HG03558 (cell line): ENCODE data around the gene FHOD3.

Experiments used
- ATAC-seq: cut with Tn5 transposase; IDR thresholded peaks from one replicate; pipeline ENCODE4 v1.9.1; 2021; ENCODE audit warnings: moderate number of reproducible peaks; ENCODE audit not compliant: unreplicated experiment; ENCODE audit errors: extremely low read depth

FHOD3 gene

GRCh38 chr18:36568487-36568886 is 271.0 kb downstream of the FHOD3 start:
- no peak for ATAC-seq

- ATAC-seq: no peak
Observed at GRCh38 chr18:36572135-36572856, 274.8 kb downstream of the FHOD3 start.

- no peak for ATAC-seq
Observed at GRCh38 chr18:36576339-36576738, 278.8 kb downstream of the FHOD3 start.

GRCh38 chr18:36578871-36579710 is 281.6 kb downstream of the FHOD3 start:
- ATAC-seq: no peak

- no peak for ATAC-seq
Observed at GRCh38 chr18:36580266-36580665, 282.8 kb downstream of the FHOD3 start.

- no peak for ATAC-seq
Observed at GRCh38 chr18:36580874-36581750, 283.6 kb downstream of the FHOD3 start.

DNA sequence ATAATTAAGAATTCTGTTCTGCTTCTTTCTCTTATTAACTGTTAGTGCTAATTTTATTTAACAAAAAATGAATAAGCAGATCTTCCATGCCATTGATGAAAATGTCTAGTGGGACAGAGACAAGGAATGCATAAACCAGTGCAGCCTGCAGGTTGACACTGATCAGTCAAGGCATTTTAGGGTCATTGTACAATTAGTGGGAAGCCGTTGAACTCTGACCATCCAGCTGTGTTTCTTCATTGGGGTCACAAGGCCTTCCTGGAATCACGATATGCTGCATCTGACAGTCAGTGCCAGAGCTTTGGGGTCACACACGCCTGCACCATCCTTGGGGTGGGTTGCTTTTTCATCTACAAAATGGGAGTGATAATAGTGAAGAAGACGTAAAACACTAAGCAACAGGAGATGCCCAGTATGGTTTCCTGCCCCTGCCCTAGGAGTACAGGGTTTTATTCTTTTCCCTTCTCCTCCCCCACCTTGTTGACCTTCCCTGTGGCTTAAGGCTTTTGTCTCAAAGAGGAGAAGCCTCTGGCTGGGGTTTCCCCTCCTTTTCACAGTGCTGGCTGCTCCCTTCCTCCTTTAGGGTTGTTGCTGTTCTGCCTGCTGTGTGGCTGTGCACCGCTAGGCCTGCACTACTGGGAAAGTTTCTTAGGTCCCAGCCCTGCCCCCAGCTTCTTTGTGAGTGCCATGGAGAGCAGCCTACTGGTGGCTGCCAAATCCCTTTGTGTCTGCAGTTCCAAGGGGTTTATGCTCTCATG is 285.7 kb downstream of the FHOD3 start:
- no peak for ATAC-seq

- no peak for ATAC-seq
Observed at GRCh38 chr18:36589857-36590543, 292.5 kb downstream of the FHOD3 start.

DNA sequence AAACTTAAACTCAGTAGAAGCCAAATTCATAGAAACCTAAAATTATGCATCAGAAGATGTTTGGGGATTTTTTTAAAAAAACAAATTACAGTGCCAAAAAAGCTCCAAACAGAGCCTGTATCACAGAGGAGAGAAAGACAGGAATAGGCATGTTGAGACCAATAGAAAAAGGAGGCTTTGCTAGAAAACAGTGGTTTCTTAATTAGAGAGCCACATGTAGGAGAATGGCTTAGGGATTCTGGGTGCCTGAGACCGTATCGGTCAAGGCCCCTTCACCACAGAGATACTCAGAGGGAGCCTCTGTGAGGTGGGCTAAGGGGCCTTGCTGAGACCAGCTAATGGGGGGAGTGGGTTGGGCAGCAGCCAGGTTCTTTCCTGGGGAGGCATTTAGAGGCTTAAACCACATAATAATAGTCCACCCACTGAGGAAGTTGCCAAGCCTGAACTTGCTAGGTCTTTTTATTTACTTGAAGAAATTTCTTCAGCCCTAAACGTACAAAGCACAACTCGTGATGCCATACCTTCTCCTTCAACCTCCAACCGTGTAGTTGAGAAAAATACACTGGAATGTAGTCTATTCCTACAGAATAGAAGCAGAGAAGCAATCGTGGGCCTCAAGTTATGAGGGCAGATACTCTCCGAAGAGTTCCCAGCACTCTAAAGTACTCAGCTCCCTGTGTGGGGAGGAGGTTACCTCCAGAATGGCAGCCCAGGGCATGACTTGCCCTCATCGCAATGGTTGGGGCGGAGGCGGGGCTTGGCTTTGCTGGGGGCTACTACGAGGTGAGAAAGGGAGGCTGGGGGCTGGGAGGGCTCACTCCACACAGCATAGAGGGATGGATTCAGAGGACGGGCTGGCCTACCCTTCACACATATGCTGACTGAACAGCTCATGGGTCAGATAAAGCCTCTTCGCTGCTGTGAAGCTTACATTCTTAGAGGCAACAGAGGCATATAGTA is 293.4 kb downstream of the FHOD3 start:
- no peak for ATAC-seq

- no peak for ATAC-seq
Observed at GRCh38 chr18:36592282-36592681, 294.8 kb downstream of the FHOD3 start.

GRCh38 chr18:36593001-36593400 is 295.5 kb downstream of the FHOD3 start:
- no peak for ATAC-seq

DNA sequence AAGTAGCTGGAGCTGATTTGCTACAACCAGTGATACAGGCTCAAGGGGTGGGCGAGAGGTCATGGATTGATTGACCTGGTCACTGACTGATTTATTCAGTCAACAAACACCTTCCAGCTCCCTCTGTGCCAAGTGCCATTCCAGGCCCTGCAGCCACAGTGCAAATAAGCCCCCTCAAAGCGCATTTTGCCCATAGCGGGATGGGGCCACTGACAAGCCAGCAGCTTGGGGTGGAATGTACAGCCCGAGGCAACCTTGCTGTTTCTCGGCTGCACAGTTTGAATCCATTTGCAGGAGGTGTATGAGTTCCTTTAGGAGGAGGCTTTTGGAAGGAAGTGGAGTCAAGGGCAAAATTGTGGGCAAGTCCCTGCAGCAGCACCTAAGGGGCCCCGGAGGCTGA is 296.1 kb downstream of the FHOD3 start:
- ATAC-seq: no peak

DNA sequence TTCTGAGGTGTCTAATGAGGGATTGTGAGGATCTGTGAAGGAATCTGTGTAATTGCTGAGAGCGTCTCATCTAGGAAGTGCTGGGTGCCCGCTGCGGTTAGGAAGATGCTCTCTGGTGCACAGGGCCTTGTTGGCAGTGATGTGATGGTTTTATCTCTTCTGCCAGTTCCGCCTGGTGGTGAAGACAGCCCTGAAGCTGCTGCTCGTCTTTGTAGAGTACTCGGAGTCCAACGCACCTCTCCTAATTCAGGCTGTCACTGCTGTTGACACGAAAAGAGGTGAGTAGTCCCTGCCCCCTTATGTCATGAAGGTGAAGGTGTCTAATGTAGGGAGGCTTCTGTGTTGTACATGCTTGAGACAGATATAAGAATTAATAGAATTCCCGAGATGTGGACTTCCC is 297.1 kb downstream of the FHOD3 start:
- no peak for ATAC-seq

DNA sequence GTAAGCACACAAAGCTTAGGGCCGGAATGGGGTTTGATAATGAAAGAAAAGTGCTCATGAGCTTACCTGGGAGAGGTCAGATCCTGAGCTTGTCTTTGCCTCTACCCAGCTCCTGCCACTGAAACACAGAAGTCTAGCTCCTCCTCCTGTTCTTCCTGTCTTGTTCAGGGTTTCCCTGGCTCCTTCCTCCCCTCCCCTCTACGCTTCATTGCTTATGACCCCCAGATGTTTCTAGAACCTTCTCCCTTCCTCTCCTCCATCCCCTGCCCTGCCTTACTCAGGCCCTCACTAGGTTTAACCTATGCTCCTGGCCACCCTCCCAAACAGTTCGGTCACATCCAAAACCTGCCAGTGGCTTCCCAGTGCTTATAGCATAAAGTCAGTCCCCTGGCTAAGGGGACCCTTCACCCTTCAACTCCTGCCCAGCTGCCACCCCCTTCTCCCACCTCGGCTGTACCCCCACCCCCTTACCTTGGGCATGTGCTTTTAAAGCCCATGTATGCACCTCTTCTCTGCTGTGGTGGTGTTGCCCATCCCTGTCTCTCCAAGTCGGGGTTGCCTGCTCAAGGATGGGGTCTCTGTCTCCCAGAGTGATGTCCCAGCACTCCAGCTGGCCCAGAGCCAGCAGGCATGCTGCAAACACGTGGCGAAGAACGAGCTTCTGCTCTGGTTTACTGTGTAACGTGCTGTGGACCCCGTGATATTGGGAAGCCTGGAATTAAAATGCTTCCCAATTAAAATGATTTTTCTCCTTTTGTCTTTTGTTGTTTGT is 297.7 kb downstream of the FHOD3 start:
- ATAC-seq: no peak

DNA sequence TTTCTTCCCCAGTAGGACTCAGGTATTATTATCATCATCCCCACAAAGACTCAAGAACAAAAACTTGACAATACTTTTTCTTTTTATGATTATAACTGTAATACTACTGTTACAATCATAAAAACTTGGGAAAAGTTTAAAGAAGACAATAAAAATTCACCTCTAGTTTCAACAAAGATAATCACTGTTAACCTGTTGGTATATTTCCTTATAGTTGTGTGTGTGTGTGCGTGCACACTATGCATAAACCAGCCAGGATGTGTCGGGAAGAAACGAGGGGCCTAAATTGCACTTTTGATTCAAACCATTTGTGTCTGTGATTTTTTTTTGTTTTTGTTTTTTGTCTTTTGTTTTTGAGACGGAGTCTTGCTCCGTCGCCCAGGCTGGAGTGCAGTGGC is 298.3 kb downstream of the FHOD3 start:
- ATAC-seq: no peak

GRCh38 chr18:36597636-36598035 is 300.1 kb downstream of the FHOD3 start:
- ATAC-seq: no peak

- ATAC-seq: no peak
Observed at GRCh38 chr18:36600548-36600947, 303.0 kb downstream of the FHOD3 start.

DNA sequence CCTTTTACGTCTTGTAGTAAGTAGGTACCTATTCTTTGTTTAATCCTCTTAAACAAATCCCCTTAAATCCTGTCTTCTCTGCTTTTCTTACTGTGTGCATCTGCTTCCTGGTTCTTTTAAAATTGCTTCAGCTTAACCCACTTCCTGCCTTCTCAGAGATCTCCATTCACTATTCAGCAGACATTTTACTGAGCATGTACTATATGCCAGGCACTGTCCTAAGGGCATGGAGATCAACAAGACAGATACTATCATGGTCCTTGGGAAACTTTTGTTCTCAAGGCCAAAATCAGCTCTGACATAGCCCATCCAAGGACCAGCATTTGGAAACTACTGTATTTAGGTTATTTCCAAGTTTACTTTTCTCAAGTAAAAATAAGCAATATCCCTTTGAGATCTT is 303.8 kb downstream of the FHOD3 start:
- ATAC-seq: no peak
